ENCODE measurements around the gene TM9SF1. TPM values are rescaled to one million over a fixed set of nuclear protein-coding genes. Genes with fewer than 3 reads are reported as not detected.

The TM9SF1 gene
- total and polyA plus RNA-seq, 9 of the 15 experiments (the other 6 are each of a cell fraction or from before 2014, with no cell fraction given), result 5.3 to 20.3 (median 11.8) TPM

- TF ChIP-seq ZBTB11 (CRISPR knock-in tag; IDR thresholded peaks at IDR 0.05), result no peak
- no peak for TF ChIP-seq FOXJ2 (tag; IDR thresholded peaks at IDR 0.05)
- no peak for TF ChIP-seq ZNF41 (CRISPR knock-in tag; conservative IDR thresholded peaks at IDR 0.05)
Measured at GRCh38 chr14:24206260-24207103, 11.2 kb upstream of the TM9SF1 start (continued).
